Stomach (tissue), 9 donors: ENCODE results near the gene PCNT. TPM values are rescaled to one million over a fixed set of nuclear protein-coding genes. Genes with fewer than 3 reads are reported as not detected.

Experiments used
- DNase-seq, 2 donors: peaks; one replicate each; pipeline versions ENCODE4 v3.0.0 to v3.0.0-alpha.2; 2013 to 2019
- H3K27ac ChIP-seq, 5 donors: fragments of 200-600 bp in 4 of 5; sonication (generic) in 4 of 5; one replicate each; pipeline ENCODE4 v1.5.1; 2013 to 2019; ENCODE audit warnings: mild to moderate bottlenecking in 1 of 5, moderate library complexity in 1 of 5
- H3K27me3 ChIP-seq, 3 donors: fragments of 200-600 bp; sonication (generic); one replicate each; pipeline ENCODE4 v1.5.1; 2017 to 2019; ENCODE audit warnings: mixed run types in 1 of 3
- H3K36me3 ChIP-seq, 4 donors: fragments of 200-600 bp; sonication (generic); 1 replicate in 3 of 4; 2 replicates in 1 of 4; pipeline ENCODE4 v1.5.1; 2016 to 2019
- H3K4me1 ChIP-seq, 4 donors: fragments of 200-600 bp; sonication (generic); one replicate each; pipeline ENCODE4 v1.5.1; 2016 to 2019
- H3K4me3 ChIP-seq, 4 donors: fragments of 200-600 bp; sonication (generic) in 3 of 4; one replicate each; pipeline ENCODE4 v1.5.1; 2016 to 2019; ENCODE audit warnings: mild to moderate bottlenecking in 1 of 4
- H3K9me3 ChIP-seq, 4 donors: fragments of 200-600 bp; sonication (generic); one replicate each; pipeline ENCODE4 v1.5.1; 2016 to 2019
- CTCF ChIP-seq, 7 experiments: fragments of 450-650 bp in 4 of 7; fragments of 200-600 bp in 3 of 7; sonication (generic) in 3 of 7; IDR thresholded peaks; one replicate each; pipeline ENCODE4 v1.5.1; 2016 to 2019; ENCODE audit warnings: antibody characterized with exemption in 7 of 7, control low read depth in 2 of 7, mild to moderate bottlenecking in 1 of 7
- EP300 ChIP-seq: sonication (generic); formaldehyde crosslinking; IDR thresholded peaks from one replicate; pipeline ENCODE4 v1.6.1; 2017; ENCODE audit warnings: antibody characterized with exemption
- POLR2A ChIP-seq, 4 donors: fragments of 450-650 bp; IDR thresholded peaks; one replicate each; pipeline ENCODE4 v1.6.1; 2016; ENCODE audit warnings: antibody characterized with exemption in 4 of 4, control low read depth in 2 of 4, mild to moderate bottlenecking in 1 of 4, moderate library complexity in 1 of 4
- POLR2AphosphoS5 ChIP-seq, 3 donors: sonication (generic); formaldehyde crosslinking; IDR thresholded peaks; one replicate each; pipeline ENCODE4 v1.6.1; 2016; ENCODE audit warnings: antibody characterized with exemption in 3 of 3
- WGBS, 5 donors: extraction: QIAGEN DNeasy Blood & Tissue Kit in 3 of 5; methylation state at CpG; one replicate each; pipeline versions ENCODE4 v1.1.5 to v1.1.7; 2013 to 2018; 5-methylcytosine and 5-hydroxymethylcytosine counted together
- intact Hi-C: fragments of 100-400 bp; cut with DNase I; formaldehyde crosslinking; loops from one replicate; pipeline ENCODE4 v1.15.1; 2023; ENCODE audit warnings: low total_unique reads
- polyA plus RNA-seq, 3 donors: library from polyadenylated mRNA; stranded (reverse); fragments of 200-250 nt; gene quantifications; one replicate each; pipeline ENCODE4 v1.2.3, GENCODE V29; 2013
- total RNA-seq, 5 donors: library from RNA; depleted of rRNA; stranded (reverse); fragments of >200 nt; gene quantifications; one replicate each; pipeline versions ENCODE4 v1.1.0 to v1.2.3, GENCODE V29; 2014 to 2016
- donor health status: healthy with polysubstance abuse.
- donor health status: Bipolar disorder and iron deficiency.
- donor health status: healthy.

PCNT gene
- total and polyA plus RNA-seq, 8 donors, result 4.7 to 133 (median 38.4) TPM

- Histone ChIP-seq H3K9me3 (no peaks in the 10 kb centered on the region), H3K4me1 (no peaks in the 10 kb centered on the region), H3K36me3 (peaks cover 54 to 97% (median 96%) of the 10 kb centered on the region in 4 donors), H3K27me3 (no peaks in the 10 kb centered on the region), H3K27ac (no peak overlapping the region), H3K4me3 (no peak overlapping the region)
- intact Hi-C loops, result no loop called here
- no peak for DNase-seq
- TF ChIP-seq EP300, result no peak
- no peak for TF ChIP-seq POLR2A (IDR thresholded peaks at IDR 0.05)
- no peak for TF ChIP-seq CTCF (IDR thresholded peaks at IDR 0.05)
- TF ChIP-seq POLR2AphosphoS5 (IDR thresholded peaks at IDR 0.05), result no peak
- WGBS, 5 donors, result 96 to 99% (median 97%) methylated on average over 14 of the region's 14 CpGs
Observed at GRCh38 chr21:46441331-46441730, 117.4 kb downstream of the PCNT start.

- no peak for DNase-seq
- Histone ChIP-seq H3K27me3 (no peaks in the 10 kb centered on the region), H3K4me1 (no peaks in the 10 kb centered on the region), H3K4me3 (no peak overlapping the region), H3K27ac (no peak overlapping the region), H3K36me3 (peaks cover 47 to 97% (median 92%) of the 10 kb centered on the region in 4 donors), H3K9me3 (no peaks in the 10 kb centered on the region)
- WGBS, 5 donors, result 96 to 98% (median 98%) methylated on average over 23 of the region's 23 CpGs
- TF ChIP-seq POLR2AphosphoS5 (IDR thresholded peaks at IDR 0.05) (no peak), EP300 (no peak), POLR2A (IDR thresholded peaks at IDR 0.05) (no peak), CTCF (IDR thresholded peaks at IDR 0.05) (no peak)
- intact Hi-C loops, result no loop called here
Observed at GRCh38 chr21:46441961-46442498, 118.1 kb downstream of the PCNT start.

- Histone ChIP-seq H3K4me1 (no peaks in the 10 kb centered on the region), H3K27ac (no peak overlapping the region), H3K36me3 (peaks cover 39 to 93% (median 87%) of the 10 kb centered on the region in 4 donors), H3K27me3 (no peaks in the 10 kb centered on the region), H3K4me3 (no peak overlapping the region), H3K9me3 (peaks cover 0 to under 1% (median 0%) of the 10 kb centered on the region in 4 donors)
- TF ChIP-seq POLR2AphosphoS5 (IDR thresholded peaks at IDR 0.05) (no peak), POLR2A (IDR thresholded peaks at IDR 0.05) (no peak), EP300 (no peak), CTCF (IDR thresholded peaks at IDR 0.05) (no peak)
- 79 to 89% (median 84%) methylated on average over 15 of the region's 15 CpGs for WGBS, 5 donors
- intact Hi-C loops, result no loop called here
- no peak for DNase-seq
Observed at GRCh38 chr21:46442938-46443337, 119.0 kb downstream of the PCNT start.

- peaks cover 34 to 89% (median 77%) of the 10 kb centered on the region in 4 donors for H3K36me3 ChIP-seq
- H3K27me3 ChIP-seq, result no peaks in the 10 kb centered on the region
- no peak overlapping the region for H3K4me3 ChIP-seq
- peaks cover 0 to 10% (median 7%) of the 10 kb centered on the region in 4 donors for H3K9me3 ChIP-seq
- DNase-seq, result no peak
- 69 to 79% (median 73%) methylated on average over 8 of the region's 8 CpGs for WGBS, 5 donors
- peak overlapping the region in 1 of 5 donors; percentile 1 for H3K27ac ChIP-seq
- intact Hi-C loops, result no loop called here
- TF ChIP-seq CTCF (IDR thresholded peaks at IDR 0.05), result no peak
- no peak for TF ChIP-seq EP300
- no peak for TF ChIP-seq POLR2AphosphoS5 (IDR thresholded peaks at IDR 0.05)
- TF ChIP-seq POLR2A (IDR thresholded peaks at IDR 0.05), result no peak
- no peaks in the 10 kb centered on the region for H3K4me1 ChIP-seq
Observed at GRCh38 chr21:46443910-46444309, 120.0 kb downstream of the PCNT start.
